Endometrium (tissue), 2 donors: ENCODE data around the gene KRT6B.
A peak's percentile ranks its signal among the peaks of the same experiment; 100 is the strongest.

Experiments used
- FAIRE-seq: peaks from 2 replicates; lab custom pipeline; 2012; peaks lifted over from hg19 to GRCh38; lab: Jason Lieb, UNC
- donor health status: control.
- donor health status: control.

KRT6B gene

GRCh38 chr12:52413202-52413601, 38.7 kb downstream of the KRT6B start:
- no peak for FAIRE-seq

GRCh38 chr12:52411815-52412214, 40.1 kb downstream of the KRT6B start:
- no peak for FAIRE-seq

GRCh38 chr12:52410589-52411248, 41.2 kb downstream of the KRT6B start:
- FAIRE-seq: peak; percentile 64

- FAIRE-seq: no peak
Measured at GRCh38 chr12:52407918-52408317, 44.0 kb downstream of the KRT6B start.

- no peak for FAIRE-seq
Measured at GRCh38 chr12:52405922-52406385, 46.0 kb downstream of the KRT6B start, which contains the start of gene KRT82. Gene KRT82 (minus strand): TSS chr12:52406335. CDS start chr12:52406277, 58 bp downstream.

GRCh38 chr12:52404951-52405350, 47.0 kb downstream of the KRT6B start:
- FAIRE-seq: no peak

- no peak for FAIRE-seq
Measured at GRCh38 chr12:52403561-52403960, 48.4 kb downstream of the KRT6B start.

GRCh38 chr12:52402873-52403540, 48.9 kb downstream of the KRT6B start:
- no peak for FAIRE-seq

GRCh38 chr12:52402377-52402776, 49.6 kb downstream of the KRT6B start:
- no peak for FAIRE-seq

- FAIRE-seq: no peak
Measured at GRCh38 chr12:52401926-52402325, 50.0 kb downstream of the KRT6B start.

- FAIRE-seq: no peak
Measured at GRCh38 chr12:52401526-52401925, 50.4 kb downstream of the KRT6B start.

GRCh38 chr12:52400906-52401305, 51.0 kb downstream of the KRT6B start:
- no peak for FAIRE-seq

- no peak for FAIRE-seq
Measured at GRCh38 chr12:52399756-52400155, 52.2 kb downstream of the KRT6B start.

- FAIRE-seq: no peak
Measured at GRCh38 chr12:52398176-52398575, 53.8 kb downstream of the KRT6B start.

- FAIRE-seq: no peak
Measured at GRCh38 chr12:52396656-52397055, 55.3 kb downstream of the KRT6B start.
